C4-2B (cell line): Measurements from ENCODE around the gene LGALS9C.
"Not testable (repeated sequence)": the region's sequence is repeated elsewhere in the genome, so short reads cannot be mapped to it uniquely, and the experiment has no call there.

Experiments
- ZFX ChIP-seq: fragments of 450-650 bp; IDR thresholded peaks from 2 replicates; pipeline ENCODE4 v1.6.1; 2017
- TF ChIP-seq, protein P1 (sequence below): fragments of 450-650 bp; conservative IDR thresholded peaks from 2 replicates; pipeline ENCODE4 v1.5.1; 2017; ENCODE audit warnings: mild to moderate bottlenecking

DNA sequence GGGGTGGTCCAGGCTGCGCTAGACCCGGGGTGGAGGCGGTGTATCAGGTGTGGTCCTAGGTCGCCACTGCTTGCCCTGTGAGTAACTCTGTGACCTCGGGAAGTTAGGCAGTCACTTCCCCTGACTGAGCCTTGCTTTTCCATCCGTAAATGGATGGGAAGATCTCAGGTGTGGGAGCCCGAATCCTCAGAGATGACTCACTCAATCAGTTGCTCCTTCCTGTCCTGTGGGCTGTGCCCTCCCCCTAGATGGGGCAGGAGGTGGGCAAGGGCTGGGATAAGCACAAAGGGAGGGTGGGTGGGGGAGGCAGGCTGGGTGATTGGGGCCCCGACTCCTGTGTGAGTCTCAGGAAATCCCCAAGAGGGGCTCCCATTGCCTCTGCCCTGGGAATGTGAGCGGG, 44.4 kb upstream of the LGALS9C start:
- TF ChIP-seq, protein P1, sequence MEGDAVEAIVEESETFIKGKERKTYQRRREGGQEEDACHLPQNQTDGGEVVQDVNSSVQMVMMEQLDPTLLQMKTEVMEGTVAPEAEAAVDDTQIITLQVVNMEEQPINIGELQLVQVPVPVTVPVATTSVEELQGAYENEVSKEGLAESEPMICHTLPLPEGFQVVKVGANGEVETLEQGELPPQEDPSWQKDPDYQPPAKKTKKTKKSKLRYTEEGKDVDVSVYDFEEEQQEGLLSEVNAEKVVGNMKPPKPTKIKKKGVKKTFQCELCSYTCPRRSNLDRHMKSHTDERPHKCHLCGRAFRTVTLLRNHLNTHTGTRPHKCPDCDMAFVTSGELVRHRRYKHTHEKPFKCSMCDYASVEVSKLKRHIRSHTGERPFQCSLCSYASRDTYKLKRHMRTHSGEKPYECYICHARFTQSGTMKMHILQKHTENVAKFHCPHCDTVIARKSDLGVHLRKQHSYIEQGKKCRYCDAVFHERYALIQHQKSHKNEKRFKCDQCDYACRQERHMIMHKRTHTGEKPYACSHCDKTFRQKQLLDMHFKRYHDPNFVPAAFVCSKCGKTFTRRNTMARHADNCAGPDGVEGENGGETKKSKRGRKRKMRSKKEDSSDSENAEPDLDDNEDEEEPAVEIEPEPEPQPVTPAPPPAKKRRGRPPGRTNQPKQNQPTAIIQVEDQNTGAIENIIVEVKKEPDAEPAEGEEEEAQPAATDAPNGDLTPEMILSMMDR = not testable (repeated sequence)
- TF ChIP-seq ZFX = not testable (repeated sequence)
